ENCODE data around the gene SCAF4. TPM values are rescaled to one million over a fixed set of nuclear protein-coding genes. Genes with fewer than 3 reads are reported as not detected.

The SCAF4 gene
- total RNA-seq, 1 experiment from 2014 or later: 41.9 TPM

DNA sequence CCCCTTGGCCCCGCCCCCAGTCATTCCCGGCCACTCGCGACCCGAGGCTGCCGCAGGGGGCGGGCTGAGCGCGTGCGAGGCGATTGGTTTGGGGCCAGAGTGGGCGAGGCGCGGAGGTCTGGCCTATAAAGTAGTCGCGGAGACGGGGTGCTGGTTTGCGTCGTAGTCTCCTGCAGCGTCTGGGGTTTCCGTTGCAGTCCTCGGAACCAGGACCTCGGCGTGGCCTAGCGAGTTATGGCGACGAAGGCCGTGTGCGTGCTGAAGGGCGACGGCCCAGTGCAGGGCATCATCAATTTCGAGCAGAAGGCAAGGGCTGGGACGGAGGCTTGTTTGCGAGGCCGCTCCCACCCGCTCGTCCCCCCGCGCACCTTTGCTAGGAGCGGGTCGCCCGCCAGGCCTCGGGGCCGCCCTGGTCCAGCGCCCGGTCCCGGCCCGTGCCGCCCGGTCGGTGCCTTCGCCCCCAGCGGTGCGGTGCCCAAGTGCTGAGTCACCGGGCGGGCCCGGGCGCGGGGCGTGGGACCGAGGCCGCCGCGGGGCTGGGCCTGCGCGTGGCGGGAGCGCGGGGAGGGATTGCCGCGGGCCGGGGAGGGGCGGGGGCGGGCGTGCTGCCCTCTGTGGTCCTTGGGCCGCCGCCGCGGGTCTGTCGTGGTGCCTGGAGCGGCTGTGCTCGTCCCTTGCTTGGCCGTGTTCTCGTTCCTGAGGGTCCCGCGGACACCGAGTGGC lies 72.2 kb downstream of the SCAF4 start, which contains the start of gene SOD1:
Gene SOD1 (plus strand): TSS at position 158 of the 723 bp plus-strand sequence. CDS start 77 bp downstream, at position 235.
- ChIA-PET CTCF (interaction anchor here (0.6 to 0.9 kb wide), 2 partner anchors 20 to 113 kb away, joined by 3 to 4 read pairs; no protein-coding TSS in a partner anchor), POLR2A (interaction anchor here (0.8 to 1.7 kb wide), 4 partner anchors 9 to 733 kb away, joined by 4 to 5 read pairs (median 5); partner anchors contain the start of gene URB1)
- peak within 1 kb of the TSS; percentile 96 for H3K4me3 Mint-ChIP-seq (ENCODE audit: unreplicated experiment)
- no peaks in the 10 kb centered on the region for H3K27me3 Mint-ChIP-seq (ENCODE audit: insufficient read depth, unreplicated experiment)
- no peaks in the 10 kb centered on the region for H3K9me3 Mint-ChIP-seq (ENCODE audit: unreplicated experiment)
- intact Hi-C loops (cut with micrococcal nuclease): loop anchor here (1.0 to 5.0 kb wide), 3 partner anchors 29 to 307 kb away; partner anchors contain the start of gene SCAF4
- TF ChIP-seq, protein P1, sequence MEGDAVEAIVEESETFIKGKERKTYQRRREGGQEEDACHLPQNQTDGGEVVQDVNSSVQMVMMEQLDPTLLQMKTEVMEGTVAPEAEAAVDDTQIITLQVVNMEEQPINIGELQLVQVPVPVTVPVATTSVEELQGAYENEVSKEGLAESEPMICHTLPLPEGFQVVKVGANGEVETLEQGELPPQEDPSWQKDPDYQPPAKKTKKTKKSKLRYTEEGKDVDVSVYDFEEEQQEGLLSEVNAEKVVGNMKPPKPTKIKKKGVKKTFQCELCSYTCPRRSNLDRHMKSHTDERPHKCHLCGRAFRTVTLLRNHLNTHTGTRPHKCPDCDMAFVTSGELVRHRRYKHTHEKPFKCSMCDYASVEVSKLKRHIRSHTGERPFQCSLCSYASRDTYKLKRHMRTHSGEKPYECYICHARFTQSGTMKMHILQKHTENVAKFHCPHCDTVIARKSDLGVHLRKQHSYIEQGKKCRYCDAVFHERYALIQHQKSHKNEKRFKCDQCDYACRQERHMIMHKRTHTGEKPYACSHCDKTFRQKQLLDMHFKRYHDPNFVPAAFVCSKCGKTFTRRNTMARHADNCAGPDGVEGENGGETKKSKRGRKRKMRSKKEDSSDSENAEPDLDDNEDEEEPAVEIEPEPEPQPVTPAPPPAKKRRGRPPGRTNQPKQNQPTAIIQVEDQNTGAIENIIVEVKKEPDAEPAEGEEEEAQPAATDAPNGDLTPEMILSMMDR (IDR thresholded peaks at IDR 0.05; ENCODE audit: unreplicated experiment): no peak
- BruUV-seq (replicated peaks): no TSS peak
- DNase-seq (ENCODE audit: unreplicated experiment): peak; percentile 93
- peaks cover 48% of the 10 kb centered on the region for H3K36me3 Mint-ChIP-seq (ENCODE audit: insufficient read depth, unreplicated experiment)
- peak within 1 kb of the TSS; percentile 94 for H3K27ac Mint-ChIP-seq (ENCODE audit: low read depth, unreplicated experiment)
- H3K4me1 Mint-ChIP-seq (ENCODE audit: insufficient read depth, unreplicated experiment): peaks cover 26% of the 10 kb centered on the region

DNA sequence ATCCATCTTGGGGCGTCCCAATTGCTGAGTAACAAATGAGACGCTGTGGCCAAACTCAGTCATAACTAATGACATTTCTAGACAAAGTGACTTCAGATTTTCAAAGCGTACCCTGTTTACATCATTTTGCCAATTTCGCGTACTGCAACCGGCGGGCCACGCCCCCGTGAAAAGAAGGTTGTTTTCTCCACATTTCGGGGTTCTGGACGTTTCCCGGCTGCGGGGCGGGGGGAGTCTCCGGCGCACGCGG lies 72.7 kb downstream of the SCAF4 start:
- TF ChIP-seq, protein P1 (IDR thresholded peaks at IDR 0.05; ENCODE audit: unreplicated experiment): no peak
- Mint-ChIP-seq H3K9me3 (ENCODE audit: unreplicated experiment) (no peaks in the 10 kb centered on the region), H3K27me3 (ENCODE audit: insufficient read depth, unreplicated experiment) (no peaks in the 10 kb centered on the region), H3K4me1 (ENCODE audit: insufficient read depth, unreplicated experiment) (peaks cover 26% of the 10 kb centered on the region), H3K36me3 (ENCODE audit: insufficient read depth, unreplicated experiment) (peaks cover 43% of the 10 kb centered on the region), H3K4me3 (ENCODE audit: unreplicated experiment) (peak overlapping the region; percentile 96), H3K27ac (ENCODE audit: low read depth, unreplicated experiment) (peak overlapping the region; percentile 94)
- DNase-seq (ENCODE audit: unreplicated experiment): no peak
- BruUV-seq (replicated peaks): no TSS peak
- POLR2A ChIA-PET: interaction anchor here (1.7 kb wide), 1 partner anchor 10 kb away, joined by 5 read pairs; no protein-coding TSS in a partner anchor
- CTCF ChIA-PET: no interaction called here
- intact Hi-C loops (cut with micrococcal nuclease): loop anchor here (1.0 to 5.0 kb wide), 3 partner anchors 29 to 307 kb away; partner anchors contain the start of gene SCAF4

DNA sequence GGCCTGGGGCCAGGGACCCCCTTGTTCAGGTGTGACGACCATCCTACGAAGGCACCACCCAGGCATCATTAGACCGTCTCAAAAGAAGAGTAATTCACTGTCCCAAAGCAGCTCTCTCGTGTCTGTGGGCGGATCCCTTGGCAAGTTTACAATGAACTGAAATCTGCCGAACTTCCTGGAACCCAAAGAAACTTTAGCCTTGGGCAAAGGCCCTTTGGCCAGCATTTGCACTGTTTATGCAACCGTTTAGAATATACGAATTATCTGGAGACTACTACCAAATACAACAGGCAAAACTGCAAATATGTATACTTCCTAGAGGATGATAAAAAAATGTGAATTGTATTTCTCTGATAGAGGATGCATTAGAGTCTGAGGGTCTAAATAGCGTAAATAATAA lies 73.9 kb downstream of the SCAF4 start:
- BruUV-seq (replicated peaks): no TSS peak
- H3K27me3 Mint-ChIP-seq (ENCODE audit: insufficient read depth, unreplicated experiment): no peaks in the 10 kb centered on the region
- peak; percentile 69 for DNase-seq (ENCODE audit: unreplicated experiment)
- CTCF ChIA-PET: no interaction called here
- H3K9me3 Mint-ChIP-seq (ENCODE audit: unreplicated experiment): no peaks in the 10 kb centered on the region
- peaks cover 31% of the 10 kb centered on the region for H3K36me3 Mint-ChIP-seq (ENCODE audit: insufficient read depth, unreplicated experiment)
- H3K4me3 Mint-ChIP-seq (ENCODE audit: unreplicated experiment): peak overlapping the region; percentile 28
- TF ChIP-seq, protein P1 (IDR thresholded peaks at IDR 0.05; ENCODE audit: unreplicated experiment): no peak
- intact Hi-C loops (cut with micrococcal nuclease): loop anchor here (5.0 kb wide), 2 partner anchors 74 to 306 kb away; partner anchors contain the start of gene SCAF4
- H3K27ac Mint-ChIP-seq (ENCODE audit: low read depth, unreplicated experiment): no peak overlapping the region
- POLR2A ChIA-PET: interaction anchor here (0.6 to 1.5 kb wide), 4 partner anchors 9 to 73 kb away, joined by 3 to 5 read pairs (median 4); no protein-coding TSS in a partner anchor
- H3K4me1 Mint-ChIP-seq (ENCODE audit: insufficient read depth, unreplicated experiment): peaks cover 26% of the 10 kb centered on the region
